ENCODE results near the gene KDR.

GRCh38 chr4:55069248-55069647 is 56.1 kb downstream of the KDR start:
- TF ChIP-seq CTCF (IDR thresholded peaks at IDR 0.05; ENCODE audit: insufficient read depth, low read length, poor library complexity, severe bottlenecking): no peak
- no peak for TF ChIP-seq EZH2phosphoT487 (conservative IDR thresholded peaks at IDR 0.05; ENCODE audit: low read length)

Measured in SU-DHL-6 (cell line).